GM20431 (cell line): Measurements from ENCODE around the gene VSIR.

ENCODE experiments used
- in situ Hi-C: fragments of 300-500 bp; cut with MseI, MboI; formaldehyde crosslinking; loops from one replicate; pipeline ENCODE4 v1.15.0; 2020; ENCODE audit warnings: low sequenced_read_pairs; ENCODE audit not compliant: unreplicated experiment

VSIR gene

DNA sequence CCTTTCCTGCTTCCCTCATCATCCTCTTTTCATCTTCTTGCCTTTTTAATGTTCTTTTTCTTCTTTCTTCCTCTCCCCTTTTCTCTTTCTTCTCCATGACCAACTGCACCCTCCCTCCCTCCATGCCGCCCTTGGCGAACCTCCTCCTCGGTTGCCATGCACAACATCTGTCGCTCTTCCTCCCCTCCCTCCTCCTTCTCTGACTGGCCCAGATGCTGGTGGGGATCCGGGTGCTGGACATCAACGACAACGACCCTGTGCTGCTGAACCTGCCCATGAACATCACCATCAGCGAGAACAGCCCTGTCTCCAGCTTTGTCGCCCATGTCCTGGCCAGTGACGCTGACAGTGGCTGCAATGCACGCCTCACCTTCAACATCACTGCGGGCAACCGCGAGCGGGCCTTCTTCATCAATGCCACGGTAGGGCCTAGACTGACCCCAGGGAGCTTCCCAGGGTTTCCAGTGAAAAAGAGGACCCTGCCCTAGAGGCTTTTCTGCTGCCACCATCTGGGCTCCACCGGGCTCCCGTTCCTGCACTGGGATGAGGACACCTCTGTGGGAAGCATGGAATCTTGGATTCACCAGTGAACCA, 11.5 kb upstream of the VSIR start:
- in situ Hi-C loops = no loop called here

DNA sequence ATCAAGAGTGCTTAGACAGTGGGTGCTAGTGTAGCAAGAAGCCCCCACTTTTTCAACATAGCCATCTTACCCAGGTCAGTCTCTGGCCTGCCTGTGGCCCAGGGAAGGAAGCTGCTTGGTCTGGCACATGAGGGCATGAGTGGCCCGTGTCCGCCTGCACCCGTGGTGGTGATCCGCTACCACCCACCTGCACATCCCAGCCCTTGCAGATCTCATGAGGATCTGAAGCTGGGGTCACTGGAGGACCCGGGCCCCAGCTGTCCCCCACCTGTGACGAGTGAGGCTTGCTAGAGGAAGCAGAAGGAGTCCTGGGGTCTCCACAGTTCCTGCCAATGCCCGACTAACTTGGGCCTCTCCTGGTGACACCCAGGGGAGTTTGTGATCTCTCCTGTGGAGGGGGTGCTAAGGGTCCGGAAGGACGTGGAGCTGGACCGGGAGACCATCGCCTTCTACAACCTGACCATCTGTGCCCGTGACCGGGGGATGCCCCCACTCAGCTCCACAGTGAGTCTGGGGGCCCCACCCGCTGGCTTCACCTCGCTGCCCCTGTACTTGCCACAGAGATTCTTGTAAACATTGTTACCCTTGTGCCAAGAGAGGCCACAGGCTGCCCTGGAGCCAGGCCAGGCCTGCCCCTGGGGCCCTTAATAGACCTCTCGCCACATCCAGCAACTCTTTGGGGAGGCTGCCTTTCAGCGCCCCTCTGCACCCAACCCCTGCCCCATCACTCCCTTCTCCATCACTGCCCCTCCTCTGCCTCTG, 10.8 kb upstream of the VSIR start:
- in situ Hi-C loops = no loop called here

DNA sequence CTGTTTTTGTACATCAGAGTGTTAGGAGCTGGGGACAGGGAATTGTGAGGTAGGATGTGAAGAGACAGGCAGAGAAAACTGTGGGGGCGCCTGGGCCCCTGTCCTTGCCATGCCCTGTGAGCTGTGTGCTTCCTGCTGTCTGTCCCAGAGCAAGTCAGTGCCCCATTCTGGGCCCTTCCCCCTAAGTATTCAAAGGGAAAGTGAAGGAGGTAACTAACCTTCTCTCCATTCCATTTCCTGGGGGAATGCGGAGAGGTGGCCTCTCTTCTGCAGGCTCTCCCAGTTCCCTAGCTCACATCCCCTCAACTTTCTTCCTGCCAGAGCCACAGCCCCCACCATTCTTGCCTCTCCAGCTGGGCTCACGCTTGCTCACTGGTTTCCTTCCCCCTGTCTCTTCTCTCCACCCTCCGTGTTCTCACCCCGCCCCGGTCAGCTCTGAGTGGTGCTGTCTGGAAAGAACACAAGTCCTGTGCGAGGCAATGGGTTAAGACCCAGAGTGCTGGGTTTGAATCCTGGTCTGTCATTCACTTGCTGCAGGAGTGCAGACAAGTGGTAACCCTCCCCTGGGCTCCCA, 9.7 kb upstream of the VSIR start:
- in situ Hi-C loops = no loop called here

DNA sequence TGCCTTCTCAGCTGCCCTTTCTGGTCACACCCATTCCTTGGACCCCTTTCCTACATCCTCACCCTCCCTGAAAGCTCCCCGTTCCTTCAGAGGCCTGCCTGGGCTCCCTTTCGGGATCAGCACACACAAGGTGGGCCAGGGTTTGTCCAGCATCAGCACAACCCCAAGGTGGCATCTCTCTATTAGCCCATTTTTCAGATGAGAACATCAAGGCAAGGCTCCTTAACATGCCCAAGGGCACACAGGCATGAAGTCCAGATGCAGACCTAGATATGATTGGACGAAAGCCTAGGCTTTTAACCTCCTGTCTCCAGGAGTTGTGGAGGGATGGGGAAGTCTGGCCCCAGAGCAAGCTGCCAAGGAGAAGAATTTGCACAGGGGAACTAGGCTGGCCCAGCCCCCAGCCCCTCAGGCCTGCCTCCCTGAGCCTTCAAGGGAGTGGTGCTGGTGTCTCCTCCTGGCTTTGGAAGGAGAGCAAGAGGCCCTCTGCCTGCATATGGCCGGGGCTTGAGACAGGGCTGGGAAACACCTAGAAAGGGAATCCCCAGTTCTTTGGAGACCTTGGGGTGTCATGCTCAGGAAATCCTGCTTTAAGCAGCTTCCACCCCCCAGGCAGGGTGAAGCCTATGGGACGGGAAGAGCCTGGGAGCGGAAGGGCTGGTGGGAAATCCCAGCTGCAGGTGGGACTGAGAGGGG, 9.0 kb upstream of the VSIR start:
- in situ Hi-C loops = no loop called here

DNA sequence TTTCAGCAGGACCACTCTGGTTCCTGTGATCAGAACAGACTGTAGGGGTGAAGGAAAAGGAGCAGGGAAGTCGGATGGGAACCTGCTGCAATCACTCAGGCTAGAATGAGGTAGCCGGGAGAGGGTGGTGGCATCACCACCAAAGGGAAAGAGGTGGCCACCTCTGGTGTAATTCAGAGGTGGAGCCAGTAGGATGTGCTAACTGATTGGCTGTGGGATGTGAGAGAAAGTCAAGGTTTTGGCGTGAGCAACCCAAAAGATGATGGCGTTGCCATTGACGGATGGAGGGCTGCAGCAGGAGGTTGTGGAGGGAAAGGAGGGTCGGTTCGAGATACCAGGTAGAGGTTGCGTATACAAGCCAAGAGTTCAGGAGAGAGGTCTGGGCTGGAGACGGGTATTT, 7.4 kb upstream of the VSIR start:
- in situ Hi-C loops = no loop called here

DNA sequence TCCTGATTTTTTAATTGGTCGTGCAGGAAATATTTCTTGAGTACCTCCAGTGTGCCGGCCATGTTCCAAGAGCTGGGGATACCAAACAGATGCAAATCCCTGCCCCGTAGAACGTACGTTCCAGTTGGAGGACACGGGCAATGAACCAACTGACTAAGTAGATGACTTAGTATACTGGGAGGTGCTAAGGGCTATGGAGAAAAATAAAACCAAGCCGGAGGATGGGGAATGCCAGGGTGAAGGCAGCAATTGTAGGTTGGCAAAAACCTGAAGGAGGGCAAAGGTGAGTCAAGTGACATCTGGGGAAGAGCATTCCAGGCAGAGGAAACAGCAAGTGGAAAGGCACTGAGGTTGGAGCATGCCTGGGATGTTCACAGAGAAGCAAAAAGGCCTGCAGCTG, 6.8 kb upstream of the VSIR start:
- in situ Hi-C loops = no loop called here

DNA sequence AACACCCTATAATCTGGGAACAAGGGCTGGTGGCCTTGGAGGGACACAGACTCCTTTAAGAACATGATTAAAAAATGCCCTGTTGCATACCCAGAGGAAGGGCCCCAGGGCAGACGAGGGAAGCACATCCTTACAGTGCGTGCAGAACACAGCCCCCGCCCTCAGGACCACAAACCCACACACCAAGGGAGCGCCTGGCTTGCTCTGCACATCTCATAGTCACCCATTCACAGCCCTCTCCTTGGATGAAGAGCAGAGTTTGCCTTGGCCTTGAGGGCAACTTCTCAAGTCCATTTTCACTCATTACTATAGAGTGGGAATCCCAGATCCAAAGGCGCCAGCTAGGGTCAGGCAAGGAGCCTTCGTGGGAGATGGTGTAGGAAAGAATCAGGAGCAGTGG, 6.3 kb upstream of the VSIR start:
- in situ Hi-C loops = no loop called here

DNA sequence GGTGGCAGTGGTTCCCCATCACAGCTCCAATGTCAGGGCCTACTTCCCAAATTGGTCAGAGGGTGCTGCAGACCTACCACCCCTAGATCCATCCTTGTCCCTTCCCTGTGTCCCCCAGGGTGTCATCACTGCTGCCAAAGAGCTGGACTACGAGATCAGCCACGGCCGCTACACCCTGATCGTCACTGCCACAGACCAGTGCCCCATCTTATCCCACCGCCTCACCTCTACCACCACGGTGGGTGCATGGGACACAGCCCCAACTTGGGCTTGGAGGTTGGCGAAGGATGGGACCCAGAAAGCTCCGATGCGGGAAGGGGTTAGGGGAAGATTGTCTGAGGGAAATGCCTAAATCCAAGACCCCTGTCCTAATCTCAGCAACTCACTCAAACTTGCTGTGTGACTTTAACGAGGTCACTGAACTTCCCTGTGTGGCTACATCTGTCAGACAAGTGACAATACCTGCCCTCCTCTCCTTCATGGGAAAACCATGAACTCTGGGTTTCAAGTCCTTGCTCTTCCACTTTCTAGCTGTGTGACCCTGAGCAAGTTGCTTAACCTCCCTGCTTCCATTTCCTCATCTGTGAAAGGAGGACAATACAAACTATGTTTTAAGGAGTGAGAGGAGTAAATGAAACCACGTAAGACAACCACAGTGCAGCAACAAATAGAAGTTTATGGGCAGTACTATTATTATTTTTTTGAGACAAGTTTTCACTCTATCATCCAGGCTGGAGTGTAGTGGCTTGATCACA, 4.9 kb upstream of the VSIR start:
- in situ Hi-C loops = no loop called here

DNA sequence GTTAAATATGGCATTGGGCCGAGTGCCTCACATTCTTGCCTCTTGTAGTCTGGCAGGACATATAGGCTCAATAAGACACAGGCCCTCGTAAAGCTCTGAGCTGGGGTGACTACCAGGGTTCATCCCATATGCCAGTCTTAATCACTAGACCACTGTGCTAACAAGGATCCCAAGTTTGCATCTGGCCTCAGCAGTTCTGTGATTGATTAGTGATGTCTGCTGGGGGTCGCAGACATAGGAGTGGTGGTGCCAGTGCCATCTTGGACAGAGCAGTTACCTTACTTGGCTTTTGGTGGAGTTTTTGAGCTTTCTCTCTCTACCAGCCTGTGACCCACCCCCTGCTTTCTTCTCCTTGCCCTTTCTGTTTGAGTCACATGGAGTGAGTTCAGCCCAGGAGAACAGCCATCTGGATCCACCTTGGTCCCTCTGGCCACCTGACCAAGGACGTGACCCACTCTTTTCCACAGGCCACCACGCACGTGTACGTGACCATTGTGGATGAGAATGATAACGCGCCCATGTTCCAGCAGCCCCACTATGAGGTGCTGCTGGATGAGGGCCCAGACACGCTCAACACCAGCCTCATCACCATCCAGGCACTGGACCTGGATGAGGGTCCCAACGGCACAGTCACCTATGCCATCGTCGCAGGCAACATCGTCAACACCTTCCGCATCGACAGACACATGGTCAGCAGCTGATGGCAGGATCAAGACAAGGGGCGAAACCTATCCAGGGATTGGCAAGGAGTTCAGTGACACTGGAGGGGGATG, 4.1 kb upstream of the VSIR start:
- in situ Hi-C loops = no loop called here

DNA sequence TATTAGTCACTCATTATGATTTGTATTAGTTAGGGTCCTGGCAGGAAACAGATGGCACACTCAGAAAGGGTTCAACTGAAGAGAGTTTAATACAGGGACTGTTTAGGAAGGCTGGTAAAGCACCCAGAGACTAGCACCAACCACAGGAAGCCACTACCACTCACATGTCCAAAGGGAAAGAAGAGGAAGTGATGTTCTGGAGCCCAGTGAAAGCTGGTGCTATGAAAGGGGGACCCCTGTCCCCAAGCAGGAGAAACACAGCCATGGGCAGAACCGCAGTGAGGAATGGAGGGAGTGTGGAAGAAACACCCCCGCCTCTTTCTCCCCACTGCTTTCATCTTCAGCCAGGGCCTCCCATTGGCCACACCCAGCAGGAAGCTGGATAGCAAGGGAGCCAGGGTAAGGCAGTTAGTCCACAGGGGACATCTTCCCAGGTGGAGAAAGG, 3.2 kb upstream of the VSIR start:
- in situ Hi-C loops = no loop called here

DNA sequence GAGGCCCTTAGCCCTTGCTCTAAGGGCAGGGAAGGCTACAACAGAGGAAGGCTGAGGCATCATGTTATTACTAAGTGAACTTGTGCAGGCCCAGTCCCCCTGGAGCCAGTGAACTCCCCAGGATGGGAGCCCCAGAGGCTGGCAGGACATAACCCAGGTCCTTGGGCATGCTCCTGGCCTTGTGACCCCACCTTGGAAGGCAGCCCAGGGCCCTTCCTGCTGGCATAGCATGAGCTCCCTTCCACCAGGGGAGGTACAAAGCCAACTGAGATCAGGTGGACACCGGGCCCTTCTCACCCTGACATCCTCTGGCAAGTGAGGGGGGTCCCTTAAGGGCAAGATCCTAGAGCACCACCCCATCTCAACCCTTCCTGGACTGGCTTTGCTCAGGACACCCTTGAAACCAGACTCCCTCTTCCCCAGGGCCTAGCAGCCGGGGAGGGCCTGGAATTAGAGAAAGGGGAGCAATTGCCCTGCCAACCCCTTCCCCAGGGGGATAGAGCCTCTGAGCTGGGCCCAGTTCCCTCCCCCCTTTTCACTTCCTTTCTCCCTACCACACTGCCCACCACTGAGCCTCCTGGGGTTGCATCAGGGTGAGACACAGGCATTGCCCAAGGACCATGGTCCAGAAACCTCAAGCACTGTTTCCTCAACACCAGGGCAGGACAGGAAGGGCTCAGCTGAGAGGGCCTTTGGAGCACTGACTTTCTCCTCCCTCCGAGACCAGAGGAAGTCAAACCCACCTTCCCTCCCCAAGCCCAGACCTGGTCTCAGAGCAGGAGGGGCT, 1.8 kb upstream of the VSIR start:
- in situ Hi-C loops = no loop called here

DNA sequence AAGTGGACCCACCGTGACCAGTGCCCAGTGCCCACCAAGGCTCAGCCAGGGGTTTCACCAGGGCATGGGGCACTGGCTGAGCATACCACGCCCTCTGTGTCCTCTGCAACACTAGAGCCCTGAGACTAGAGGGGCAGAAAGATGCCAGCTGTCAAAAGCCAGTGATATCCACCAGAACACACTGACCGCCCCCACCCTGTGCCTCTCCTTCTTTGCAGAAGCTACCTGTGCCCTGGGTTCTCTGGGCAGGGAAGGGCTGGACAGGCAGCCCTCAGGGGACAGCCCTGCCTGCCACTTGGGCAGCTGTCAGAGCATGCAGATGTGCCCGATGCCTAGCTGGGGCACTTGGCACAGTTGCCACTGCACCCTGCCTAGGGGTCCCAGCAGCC, 494 bp downstream of the VSIR start:
- in situ Hi-C loops = no loop called here

DNA sequence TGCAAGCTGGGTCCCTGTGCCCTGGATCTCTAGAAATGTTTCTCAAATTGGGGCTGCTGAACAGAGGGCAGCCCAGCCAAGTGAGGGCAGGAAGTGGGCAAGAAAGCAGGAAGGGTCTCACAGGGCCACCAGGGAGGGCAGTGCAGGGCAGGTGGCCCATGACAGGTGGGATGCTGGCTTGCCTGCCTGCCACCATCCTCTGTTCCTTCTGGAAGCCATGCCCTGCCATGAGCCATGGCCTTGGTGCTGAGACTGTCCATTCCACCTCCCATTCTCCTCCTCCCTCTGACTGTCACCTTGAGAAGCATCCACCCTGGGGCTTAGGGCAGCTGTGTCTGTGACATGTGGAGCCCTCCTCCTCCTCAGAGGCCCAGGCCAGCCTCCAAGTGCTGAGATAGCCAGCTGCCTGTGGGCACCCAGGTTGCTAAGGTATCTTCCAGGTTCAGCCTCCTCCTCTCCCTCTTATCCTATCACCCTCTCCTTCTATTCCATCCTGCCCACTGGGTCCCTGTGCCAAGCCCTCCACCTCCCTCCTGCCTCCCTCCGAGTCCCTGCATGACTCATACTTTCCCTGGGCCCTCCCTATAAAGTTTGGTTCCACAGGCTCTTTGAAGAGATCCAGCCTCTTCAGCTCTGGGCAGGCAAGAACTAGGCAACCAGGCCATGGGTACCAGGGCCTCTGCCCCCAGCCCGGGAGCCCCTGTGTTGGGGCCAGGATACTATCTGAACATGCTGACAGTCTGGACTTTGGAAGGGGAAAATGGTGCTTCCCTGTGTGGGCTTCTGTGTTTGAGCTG, 1.3 kb downstream of the VSIR start:
- in situ Hi-C loops = no loop called here

DNA sequence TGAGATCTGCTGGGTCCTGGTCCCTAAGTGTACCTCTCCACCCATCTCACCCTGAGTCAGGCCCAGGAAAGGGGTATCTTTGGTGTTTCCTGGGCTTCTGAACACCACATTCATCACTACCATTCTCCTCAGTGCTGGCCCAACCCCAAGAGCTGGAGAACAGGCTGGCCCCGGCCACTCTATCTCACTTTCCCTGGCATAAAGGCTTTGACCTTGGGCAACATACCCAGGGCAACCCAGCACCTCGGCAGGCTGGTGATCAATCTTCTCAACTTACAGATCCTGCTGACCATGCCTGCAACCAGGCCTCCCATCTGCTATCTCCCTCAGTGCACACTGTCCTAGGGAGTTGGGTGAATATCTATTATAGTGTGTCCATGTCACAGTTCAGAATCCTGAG, 2.1 kb downstream of the VSIR start:
- in situ Hi-C loops = no loop called here

DNA sequence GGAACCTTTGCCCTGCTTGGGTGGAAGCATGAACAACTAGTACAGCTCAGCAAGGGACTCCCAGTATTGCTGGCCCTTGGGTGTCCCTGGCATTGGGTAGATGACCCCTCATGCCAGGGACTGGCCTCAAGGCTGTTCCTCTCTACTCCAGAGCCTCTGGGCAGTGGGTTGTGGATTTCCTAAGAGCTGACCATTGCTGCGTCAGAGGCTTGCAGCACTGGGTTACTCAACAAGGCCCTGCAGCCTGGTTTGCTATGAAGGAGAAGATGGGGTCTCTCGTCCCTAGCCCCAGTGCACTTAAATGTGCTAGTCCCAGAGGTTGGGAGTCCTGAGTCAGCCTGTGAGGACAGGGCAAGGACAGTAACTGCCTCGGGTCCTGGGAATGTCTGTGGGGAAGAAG, 2.5 kb downstream of the VSIR start:
- in situ Hi-C loops = no loop called here

DNA sequence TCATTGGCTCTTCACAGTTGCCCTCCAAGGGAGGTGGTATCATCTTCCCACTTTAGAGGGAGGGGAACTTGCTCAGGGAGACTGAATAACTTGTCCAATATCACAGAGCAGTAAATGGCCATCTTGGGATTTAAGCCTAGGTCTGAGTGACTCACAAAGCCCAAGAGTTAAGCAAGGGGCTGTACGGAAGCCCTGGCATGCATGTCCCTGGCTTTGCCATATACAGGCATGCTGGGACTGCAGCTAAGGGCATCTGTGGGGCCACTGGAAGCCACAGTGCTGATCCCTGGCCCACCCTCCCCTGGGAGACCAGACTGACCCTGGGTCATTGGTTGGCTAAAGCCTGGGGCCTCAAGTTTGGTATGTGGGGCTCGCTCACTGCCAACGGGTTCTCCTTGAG, 3.1 kb downstream of the VSIR start:
- in situ Hi-C loops = no loop called here

DNA sequence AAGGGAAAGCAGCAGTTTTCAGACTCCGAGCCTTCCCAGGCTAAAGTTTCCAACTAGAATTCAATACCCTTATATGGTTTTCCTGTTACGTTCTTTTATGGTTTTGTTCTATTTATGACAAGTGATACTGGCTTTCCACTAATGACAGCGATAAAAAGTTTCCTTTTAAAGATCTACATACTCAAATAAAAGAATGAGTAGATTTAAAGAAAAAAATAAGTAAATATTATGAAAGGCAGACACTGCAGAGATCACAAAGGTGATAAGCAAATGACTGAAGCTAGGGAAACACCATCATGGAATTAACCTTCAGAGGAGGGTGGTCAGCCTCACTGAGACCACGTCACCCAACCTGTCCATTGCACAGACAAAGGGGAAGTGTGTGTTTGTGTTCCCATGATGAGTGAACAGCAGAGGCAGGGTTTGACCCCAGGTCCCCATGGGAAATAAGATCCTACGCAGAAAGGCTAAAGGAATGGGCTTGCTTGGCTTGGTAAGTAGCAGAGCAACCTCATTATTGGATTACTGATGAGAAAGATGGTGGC, 4.0 kb downstream of the VSIR start:
- in situ Hi-C loops = no loop called here
